ENCODE data around the gene TAPT1. TPM values are rescaled to one million over a fixed set of nuclear protein-coding genes. Genes with fewer than 3 reads are reported as not detected.
"Not testable (repeated sequence)": the region's sequence is repeated elsewhere in the genome, so short reads cannot be mapped to it uniquely, and the experiment has no call there.

The TAPT1 gene
- polyA plus RNA-seq, 12 donors, result 27.3 to 59.9 (median 41.2) TPM; not detected in 1

DNA sequence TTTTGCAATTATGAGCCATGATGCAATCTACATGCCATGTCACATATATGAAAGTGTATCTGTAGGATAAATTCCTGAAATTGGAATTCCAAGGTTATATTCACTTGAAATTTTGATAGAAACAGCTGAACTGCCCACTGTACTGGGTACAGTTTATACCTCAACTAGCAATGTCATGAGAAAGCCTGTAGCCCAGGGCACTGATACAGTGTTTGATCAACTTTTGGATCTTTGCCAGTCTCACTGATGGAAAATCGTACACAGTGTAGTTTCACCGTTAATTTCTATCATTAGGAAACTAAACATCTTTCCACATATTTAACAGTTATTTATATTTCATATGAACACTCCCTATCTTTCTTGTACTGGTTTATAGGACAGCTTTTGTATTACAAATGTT, 34.2 kb downstream of the TAPT1 start:
- no peak for DNase-seq

- no peak for DNase-seq
These were observed 38.8 kb downstream of the TAPT1 start for GRCh38 chr4:16187455-16187854.

GRCh38 chr4:16186986-16187385, 39.3 kb downstream of the TAPT1 start:
- no peak for DNase-seq

- no peak for DNase-seq
These were observed 42.7 kb downstream of the TAPT1 start for GRCh38 chr4:16183604-16184003.

GRCh38 chr4:16176621-16177020, 49.6 kb downstream of the TAPT1 start:
- DNase-seq, result no peak

DNA sequence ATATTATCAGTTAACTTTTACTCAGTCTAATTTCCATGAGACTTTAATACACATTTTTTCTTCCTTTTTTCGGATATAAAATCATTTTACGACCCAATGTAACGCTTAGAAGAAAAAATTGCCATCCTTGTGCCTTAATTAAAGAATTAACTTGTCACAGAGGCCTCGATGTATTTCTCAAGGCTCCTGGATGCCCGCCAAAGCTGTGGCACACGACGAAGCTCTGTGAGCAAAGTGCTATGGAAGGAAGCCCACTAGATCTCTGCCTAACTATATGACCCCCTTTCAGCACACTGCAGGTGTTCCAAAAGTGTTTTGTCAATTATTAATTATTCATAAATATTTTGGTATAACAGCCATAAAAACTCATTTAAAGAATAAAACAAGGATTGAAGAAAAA, 54.4 kb downstream of the TAPT1 start:
- DNase-seq, result no peak

DNA sequence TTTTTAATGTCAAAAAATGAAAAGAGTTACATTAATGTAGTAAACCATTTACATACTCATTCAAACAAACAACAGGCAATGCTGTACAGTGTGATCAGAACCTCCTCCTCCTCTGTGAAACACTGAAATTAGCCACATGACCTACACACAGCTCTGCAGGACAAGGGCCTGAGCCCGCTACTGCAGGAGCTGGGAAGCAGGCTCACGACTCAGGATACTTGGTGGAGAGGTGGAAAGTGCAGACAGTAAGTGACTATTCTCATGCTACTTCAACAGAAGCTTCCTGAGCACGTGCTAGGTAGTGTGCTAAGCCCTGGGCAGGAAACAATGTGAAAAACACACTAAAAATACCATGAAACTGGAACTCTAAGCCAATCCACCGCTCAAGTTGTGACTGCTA, 56.8 kb downstream of the TAPT1 start:
- no peak for DNase-seq

DNA sequence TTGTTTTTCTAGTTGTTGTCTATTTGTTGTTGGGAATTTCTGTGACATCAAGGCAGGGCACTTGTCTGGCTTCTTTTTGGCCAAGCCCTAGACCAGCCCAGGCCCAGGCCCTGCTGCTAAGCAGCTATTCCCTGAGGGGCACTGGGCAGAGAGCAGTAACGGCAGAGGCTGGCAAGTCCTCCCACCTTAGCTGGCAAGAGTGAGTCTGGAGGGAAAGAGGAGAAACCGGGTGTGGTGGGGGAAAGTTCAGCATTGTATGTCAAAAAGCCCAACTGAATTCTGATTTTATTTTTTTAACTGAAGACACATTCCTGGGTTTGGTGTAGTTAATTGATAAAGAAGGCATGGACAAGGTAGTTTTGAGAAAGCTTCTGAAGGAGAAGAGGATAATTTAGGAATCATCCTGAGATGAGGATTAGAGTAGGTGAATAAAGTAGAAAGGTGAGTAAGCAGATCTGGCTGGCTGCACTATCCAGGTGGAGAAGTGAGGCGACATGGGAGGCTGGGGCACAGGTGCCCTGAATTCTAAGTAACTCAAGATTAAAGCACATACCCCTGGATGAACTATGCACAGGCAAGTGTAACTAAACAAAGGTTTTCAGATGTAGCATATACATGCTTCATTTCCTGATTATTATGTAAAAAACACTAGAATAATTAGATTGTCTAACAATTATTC, 57.4 kb downstream of the TAPT1 start:
- DNase-seq, result no peak

DNA sequence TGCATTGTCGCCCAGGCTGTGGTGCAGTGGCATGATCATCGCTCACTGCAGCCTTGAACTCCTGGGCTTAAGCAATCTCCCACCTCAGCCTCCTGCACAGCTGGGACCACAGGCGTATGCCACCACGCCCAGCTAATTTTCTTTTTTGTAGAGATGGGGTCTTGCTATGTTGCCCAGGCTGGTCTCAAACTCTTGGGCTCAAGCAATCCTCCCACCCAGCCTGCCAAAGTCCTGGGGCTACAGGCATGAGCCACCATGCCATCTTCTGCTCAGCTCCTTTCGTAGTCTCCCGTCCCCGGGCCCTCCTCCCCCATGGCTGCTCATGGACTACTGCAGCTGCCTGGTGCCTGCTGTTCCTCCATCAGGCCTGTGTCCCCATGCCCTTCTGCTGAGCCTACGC, 58.1 kb downstream of the TAPT1 start:
- no peak for DNase-seq

GRCh38 chr4:16165931-16166330, 60.3 kb downstream of the TAPT1 start:
- DNase-seq, result no peak

- no peak for DNase-seq
These were observed 63.4 kb downstream of the TAPT1 start for GRCh38 chr4:16162891-16163290.

DNA sequence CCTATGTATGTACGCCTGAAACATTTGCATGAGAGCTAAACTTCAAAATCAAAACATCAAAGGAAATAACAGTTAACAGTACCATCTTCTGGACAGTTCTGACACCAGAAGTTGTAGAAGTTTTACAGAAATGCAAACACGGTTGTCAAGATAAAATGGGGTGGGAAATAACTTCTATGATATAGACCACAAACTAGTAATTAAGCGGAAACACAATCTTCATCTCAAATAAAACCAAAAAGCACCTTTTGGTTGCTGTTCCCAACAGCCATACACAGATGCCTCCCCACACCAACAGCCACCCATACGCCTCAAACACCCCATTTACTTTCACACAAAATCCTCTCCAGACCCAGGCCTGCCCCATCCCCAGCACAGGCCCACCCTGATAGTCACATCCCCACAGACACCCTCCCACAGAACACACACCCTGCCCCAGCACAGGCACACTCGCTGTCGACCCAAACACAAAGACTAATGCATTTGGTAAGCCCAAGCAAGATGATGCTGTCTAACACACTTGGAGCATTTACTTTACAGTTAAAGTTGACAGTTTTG, 64.3 kb downstream of the TAPT1 start:
- DNase-seq, result no peak

DNA sequence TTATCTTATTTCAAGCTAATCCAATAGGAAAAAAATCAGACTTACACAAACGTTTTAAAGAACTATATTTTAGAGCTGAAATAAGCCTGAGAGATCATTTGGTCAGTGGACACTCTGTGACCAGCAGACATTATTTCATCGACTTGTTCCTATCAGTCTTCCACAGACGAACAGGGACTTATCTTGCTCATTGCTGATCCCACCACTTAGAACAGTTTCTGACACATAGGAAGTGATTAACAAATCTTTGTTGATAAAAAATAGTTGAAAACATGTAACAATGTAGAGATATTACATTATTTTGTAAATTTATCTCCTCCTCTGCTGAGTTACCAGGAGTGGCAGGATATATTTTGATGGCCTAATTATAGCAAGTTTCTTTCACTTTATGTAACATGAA, 65.8 kb downstream of the TAPT1 start:
- DNase-seq, result no peak

DNA sequence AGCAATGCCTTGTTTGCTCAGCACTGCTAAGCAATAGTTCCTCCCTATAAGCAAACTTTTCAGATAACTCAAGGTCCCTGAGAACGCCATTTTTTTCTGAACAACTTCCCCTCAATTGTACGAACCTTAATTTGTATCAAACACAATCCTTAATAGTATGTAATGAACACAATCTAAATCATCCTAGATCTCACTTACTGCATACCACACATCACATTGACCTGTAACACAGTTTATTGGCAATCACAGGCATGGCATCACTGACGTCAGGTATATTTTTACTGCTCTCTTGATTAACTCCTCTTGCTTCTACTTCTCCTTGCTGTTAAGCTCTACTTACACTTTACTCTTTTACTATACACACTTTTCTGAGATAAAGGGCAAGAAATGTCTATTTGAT, 67.0 kb downstream of the TAPT1 start:
- no peak for DNase-seq

DNA sequence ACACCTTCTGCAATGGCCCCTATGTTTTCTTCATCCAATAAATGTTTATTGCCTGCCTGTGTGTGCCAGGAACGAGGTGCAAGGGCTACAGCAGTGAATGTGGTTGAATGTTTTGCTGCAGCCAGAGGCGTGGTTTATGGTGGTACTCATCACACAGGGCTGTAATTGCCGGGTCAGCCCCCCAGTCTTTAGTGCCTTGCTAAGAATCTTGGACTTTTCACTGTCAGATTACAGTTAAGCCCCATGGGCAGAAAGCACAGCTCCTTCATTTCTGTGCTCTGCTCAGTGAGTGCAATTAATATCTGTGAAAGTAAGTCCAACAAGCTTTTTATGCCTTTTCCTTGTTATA, 67.8 kb downstream of the TAPT1 start:
- no peak for DNase-seq

GRCh38 chr4:16157609-16158503, 68.4 kb downstream of the TAPT1 start:
- no peak for DNase-seq

GRCh38 chr4:16155528-16156169, 70.6 kb downstream of the TAPT1 start:
- DNase-seq, result no peak

GRCh38 chr4:16154451-16154850, 71.8 kb downstream of the TAPT1 start:
- peak; percentile 25 for DNase-seq

- no peak for DNase-seq
These were observed 75.6 kb downstream of the TAPT1 start for GRCh38 chr4:16150716-16151115.

GRCh38 chr4:16144913-16145312, 81.4 kb downstream of the TAPT1 start:
- not testable (repeated sequence) for DNase-seq

DNA sequence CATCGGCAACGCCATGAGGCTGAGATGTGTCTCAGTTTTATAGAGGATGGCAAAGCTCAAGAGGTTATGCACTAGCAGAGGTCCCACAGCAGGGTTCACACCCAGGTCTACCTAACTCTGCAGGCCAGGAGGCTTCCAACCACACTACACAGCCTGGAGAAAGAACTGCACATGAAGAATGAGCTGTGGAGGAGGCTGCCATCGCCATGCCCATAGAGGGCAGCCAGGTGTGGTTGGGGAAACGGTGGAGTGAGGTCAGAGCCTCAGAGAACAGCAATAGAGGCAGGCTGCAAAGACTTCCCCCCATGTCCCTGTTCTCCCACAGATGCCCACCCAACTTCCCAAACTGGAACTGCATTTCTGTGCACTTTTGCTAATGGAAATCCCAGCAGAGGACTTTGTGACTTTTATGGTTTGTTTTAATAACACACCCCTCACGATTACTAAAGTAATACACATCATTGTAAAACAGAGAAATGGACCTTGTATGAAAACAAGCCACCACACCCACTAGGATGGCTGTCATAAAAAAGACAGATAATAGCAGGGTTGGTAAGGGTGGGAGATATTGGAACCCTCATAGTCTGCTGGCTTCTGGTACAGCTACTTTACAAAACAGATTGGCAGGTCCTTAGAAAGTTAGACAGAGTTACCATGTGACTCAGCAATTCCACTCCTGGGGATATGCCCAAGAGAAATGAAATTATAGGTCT, 83.5 kb downstream of the TAPT1 start:
- DNase-seq, result no peak

DNA sequence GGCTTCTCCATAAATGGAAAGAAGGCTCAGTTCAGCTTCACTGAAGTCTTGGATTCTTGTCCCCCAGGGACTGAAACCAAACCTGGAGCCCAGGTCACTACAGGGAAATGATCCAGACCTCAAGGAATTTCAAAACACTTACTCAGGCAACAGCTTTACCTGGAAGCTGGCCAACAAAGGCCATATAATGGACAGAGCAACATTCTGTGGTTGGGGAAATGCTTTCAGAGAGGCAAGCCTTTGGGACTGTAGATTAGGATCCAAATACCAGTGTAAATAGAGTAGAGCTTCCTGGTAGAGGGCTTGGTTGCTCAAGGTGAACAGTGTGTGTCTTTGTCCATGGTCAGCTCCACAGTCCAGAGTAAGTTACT, 85.4 kb downstream of the TAPT1 start:
- no peak for DNase-seq

Measured in muscle of arm (tissue), 12 donors.